MM.1S (cell line): ENCODE results near the gene STAB1.

ENCODE experiments used
- DNase-seq: peaks from one replicate; pipeline ENCODE4 v3.0.0-alpha.2; 2015
- H2AFZ ChIP-seq: fragments of 300-600 bp; sonication (generic); 2 replicates; pipeline ENCODE4 v1.6.0; 2016; ENCODE audit warnings: antibody characterized with exemption, low read length
- H3F3A ChIP-seq: fragments of 300-600 bp; sonication (generic); 2 replicates; pipeline ENCODE4 v1.6.1; 2016; ENCODE audit warnings: mild to moderate bottlenecking, antibody characterized with exemption, low read length, moderate library complexity, mixed read lengths; ENCODE audit not compliant: insufficient read depth
- H3K27ac ChIP-seq: fragments of 300-600 bp; sonication (generic); 2 replicates; pipeline ENCODE4 v1.5.1; 2016; ENCODE audit warnings: mild to moderate bottlenecking, low read length
- H3K27me3 ChIP-seq: fragments of 300-600 bp; sonication (generic); replicated peaks from 2 replicates; pipeline ENCODE4 v1.6.0; 2016; ENCODE audit warnings: low read length; ENCODE audit not compliant: insufficient read depth
- H3K36me3 ChIP-seq: fragments of 300-600 bp; sonication (generic); replicated peaks from 2 replicates; pipeline ENCODE4 v1.6.1; 2016; ENCODE audit warnings: mild to moderate bottlenecking, low read length, mixed read lengths; ENCODE audit not compliant: insufficient read depth
- H3K4me1 ChIP-seq: fragments of 300-600 bp; sonication (generic); 2 replicates; pipeline ENCODE4 v1.6.1; 2016; ENCODE audit warnings: low read length, mixed read lengths
- H3K4me2 ChIP-seq: fragments of 300-600 bp; sonication (generic); 2 replicates; pipeline ENCODE4 v1.6.0; 2016; ENCODE audit warnings: low read depth, low read length
- H3K4me3 ChIP-seq: fragments of 300-600 bp; sonication (generic); 2 replicates; pipeline ENCODE4 v1.5.1; 2016; ENCODE audit warnings: low read length, mixed read lengths
- H3K79me2 ChIP-seq: fragments of 300-600 bp; sonication (generic); 2 replicates; pipeline ENCODE4 v1.6.1; 2016; ENCODE audit warnings: mixed run types, low read length, mixed read lengths
- H3K9ac ChIP-seq: fragments of 300-600 bp; sonication (generic); 2 replicates; pipeline ENCODE4 v1.6.1; 2016; ENCODE audit warnings: low read length, mixed read lengths
- H3K9me2 ChIP-seq: fragments of 300-600 bp; sonication (generic); replicated peaks from 2 replicates; pipeline ENCODE4 v1.6.1; 2016; ENCODE audit warnings: mild to moderate bottlenecking, low read length, mixed read lengths; ENCODE audit not compliant: insufficient read depth
- H3K9me3 ChIP-seq: fragments of 300-600 bp; sonication (generic); replicated peaks from 2 replicates; pipeline ENCODE4 v1.6.1; 2016; ENCODE audit warnings: mild to moderate bottlenecking, low read length, mixed read lengths; ENCODE audit not compliant: insufficient read depth
- H4K20me1 ChIP-seq: fragments of 300-600 bp; sonication (generic); 2 replicates; pipeline ENCODE4 v1.6.1; 2016; ENCODE audit warnings: mild to moderate bottlenecking, low read length, moderate library complexity, mixed read lengths; ENCODE audit not compliant: insufficient read depth
- CTCF ChIP-seq: fragments of 300-600 bp; sonication (generic); IDR thresholded peaks from 2 replicates; pipeline ENCODE4 v1.5.1; 2016; ENCODE audit warnings: antibody characterized with exemption, low read length, mixed read lengths
- EZH2 ChIP-seq: fragments of 300-600 bp; sonication (generic); optimal IDR thresholded peaks from 2 replicates; pipeline ENCODE3; 2017; ENCODE audit warnings: low read depth, mild to moderate bottlenecking, antibody characterized with exemption, low read length, mixed read lengths
- EZH2phosphoT487 ChIP-seq: fragments of 300-600 bp; sonication (generic); IDR thresholded peaks from 2 replicates; pipeline ENCODE4 v1.6.1; 2018; ENCODE audit warnings: antibody characterized with exemption, low read length

STAB1 gene

GRCh38 chr3:52529376-52530333 is 34.5 kb downstream of the STAB1 start:
- Histone ChIP-seq H3K4me3 (no peak overlapping the region), H3K27me3 (no peaks in the 10 kb centered on the region), H3K79me2 (no peaks in the 10 kb centered on the region), H2AFZ (no peak overlapping the region), H3K27ac (no peak overlapping the region), H3K36me3 (no peaks in the 10 kb centered on the region), H3K9me2 (no peaks in the 10 kb centered on the region), H3K4me2 (no peak overlapping the region), H3F3A (0 out of 2 replicates have a peak, but pooled peaks cover under 1% of the 10 kb centered on the region), H3K9me3 (no peaks in the 10 kb centered on the region), H3K9ac (no peak overlapping the region), H3K4me1 (no peaks in the 10 kb centered on the region), H4K20me1 (no peaks in the 10 kb centered on the region)
- TF ChIP-seq EZH2 (no peak), EZH2phosphoT487 (no peak), CTCF (no peak)
- DNase-seq = no peak

GRCh38 chr3:52530918-52531826 is 36.0 kb downstream of the STAB1 start:
- no peak overlapping the region for H3K9ac ChIP-seq
- peaks cover 7% of the 10 kb centered on the region for H3K4me1 ChIP-seq
- H3K79me2 ChIP-seq = no peaks in the 10 kb centered on the region
- no peak overlapping the region for H3K4me2 ChIP-seq
- no peaks in the 10 kb centered on the region for H4K20me1 ChIP-seq
- no peak overlapping the region for H3K4me3 ChIP-seq
- peaks cover 9% of the 10 kb centered on the region; the same call in 1 of the 2 replicates for H3F3A ChIP-seq
- no peaks in the 10 kb centered on the region for H3K9me2 ChIP-seq
- H3K36me3 ChIP-seq = no peaks in the 10 kb centered on the region
- H3K27me3 ChIP-seq = no peaks in the 10 kb centered on the region
- no peak overlapping the region for H2AFZ ChIP-seq
- H3K27ac ChIP-seq = no peak overlapping the region
- no peak for DNase-seq
- H3K9me3 ChIP-seq = no peaks in the 10 kb centered on the region
- no peak for TF ChIP-seq EZH2
- no peak for TF ChIP-seq CTCF
- TF ChIP-seq EZH2phosphoT487 = no peak

- H3K9me3 ChIP-seq = no peaks in the 10 kb centered on the region
- H3K9ac ChIP-seq = no peak overlapping the region
- H3K4me1 ChIP-seq = peaks cover 7% of the 10 kb centered on the region
- H3K4me3 ChIP-seq = no peak overlapping the region
- peaks cover 5% of the 10 kb centered on the region for H3K79me2 ChIP-seq
- H3K36me3 ChIP-seq = no peaks in the 10 kb centered on the region
- H2AFZ ChIP-seq = no peak overlapping the region
- H3F3A ChIP-seq = peaks cover 14% of the 10 kb centered on the region
- no peak for DNase-seq
- no peaks in the 10 kb centered on the region for H3K27me3 ChIP-seq
- peak overlapping the region; percentile 72; the same call in 1 of the 2 replicates for H3K4me2 ChIP-seq
- TF ChIP-seq CTCF (no peak), EZH2phosphoT487 (no peak), EZH2 (no peak)
- H3K9me2 ChIP-seq = no peaks in the 10 kb centered on the region
- no peaks in the 10 kb centered on the region for H4K20me1 ChIP-seq
- H3K27ac ChIP-seq = no peak overlapping the region
Observed at GRCh38 chr3:52531860-52532516, 36.9 kb downstream of the STAB1 start.
